Keratinocyte (primary cell): ENCODE results near the gene RPN1. TPM values are rescaled to one million over a fixed set of nuclear protein-coding genes. Genes with fewer than 3 reads are reported as not detected.
A peak's percentile ranks its signal among the peaks of the same experiment; 100 is the strongest.

ENCODE experiments used
- DNase-seq: peaks from one replicate; pipeline ENCODE4 v3.0.0-alpha.2; 2011; ENCODE audit warnings: low read depth, missing footprints, low spot score
- FAIRE-seq: peaks from 2 replicates; lab custom pipeline; 2011; peaks lifted over from hg19 to GRCh38; lab: Jason Lieb, UNC
- H2AFZ ChIP-seq: 2 replicates; pipeline ENCODE4 v1.6.0; 2012; ENCODE audit warnings: low read length, control low read depth, inconsistent platforms; ENCODE audit not compliant: control insufficient read depth
- H3K27ac ChIP-seq: 2 replicates; pipeline ENCODE4 v1.5.1; 2011; ENCODE audit warnings: low read length; ENCODE audit not compliant: control insufficient read depth, insufficient read depth
- H3K27me3 ChIP-seq: 3 replicates; pipeline ENCODE4 v1.6.0; 2011; ENCODE audit warnings: low read length; ENCODE audit not compliant: control insufficient read depth, insufficient read depth; ENCODE audit errors: extremely low read depth
- H3K36me3 ChIP-seq, 2 experiments: 2 replicates in 1 of 2; 3 replicates in 1 of 2; pipeline ENCODE4 v1.5.1; 2011; ENCODE audit warnings: low read length in 2 of 2, mild to moderate bottlenecking in 1 of 2; ENCODE audit not compliant: control insufficient read depth in 2 of 2, insufficient read depth in 2 of 2; ENCODE audit errors: extremely low read depth in 1 of 2
- H3K4me1 ChIP-seq: 3 replicates; pipeline ENCODE4 v1.5.1; 2011; ENCODE audit warnings: low read length; ENCODE audit not compliant: control insufficient read depth, insufficient read depth; ENCODE audit errors: extremely low read depth
- H3K4me2 ChIP-seq: 3 replicates; pipeline ENCODE4 v1.6.0; 2011; ENCODE audit warnings: low read depth, low read length; ENCODE audit not compliant: control insufficient read depth, insufficient read depth; ENCODE audit errors: extremely low read depth
- H3K4me3 ChIP-seq, 3 experiments: fragments of 200-600 bp in 1 of 3; sonication (generic) in 1 of 3; 2 replicates in 2 of 3; 3 replicates in 1 of 3; pipeline ENCODE4 v1.5.1; 2011 to 2016; ENCODE audit warnings: low read length in 3 of 3, mild to moderate bottlenecking in 3 of 3, control low read depth in 2 of 3, inconsistent platforms in 1 of 3, low read depth in 1 of 3, mixed read lengths in 1 of 3, mixed run types in 1 of 3, moderate library complexity in 1 of 3; ENCODE audit not compliant: control insufficient read depth in 2 of 3, insufficient read depth in 2 of 3; ENCODE audit errors: extremely low read depth in 1 of 3
- H3K79me2 ChIP-seq: 2 replicates; pipeline ENCODE4 v1.6.0; 2012; ENCODE audit warnings: low read length; ENCODE audit not compliant: control insufficient read depth, insufficient read depth
- H3K9ac ChIP-seq: 3 replicates; pipeline ENCODE4 v1.6.0; 2011; ENCODE audit warnings: low read length; ENCODE audit not compliant: control insufficient read depth, insufficient read depth; ENCODE audit errors: extremely low read depth
- H3K9me1 ChIP-seq: 3 replicates; pipeline ENCODE4 v1.6.0; 2011; ENCODE audit warnings: low read length; ENCODE audit not compliant: control insufficient read depth, insufficient read depth; ENCODE audit errors: extremely low read depth
- H3K9me3 ChIP-seq: 2 replicates; pipeline ENCODE4 v1.5.1; 2012; ENCODE audit warnings: low read depth, low read length; ENCODE audit not compliant: control insufficient read depth
- H4K20me1 ChIP-seq: 3 replicates; pipeline ENCODE4 v1.6.0; 2011; ENCODE audit warnings: low read length; ENCODE audit not compliant: control insufficient read depth, insufficient read depth; ENCODE audit errors: extremely low read depth
- CTCF ChIP-seq, 3 experiments: IDR thresholded peaks in 1 of 3; conservative IDR thresholded peaks in 1 of 3; optimal IDR thresholded peaks in 1 of 3; 2 replicates in 2 of 3; 3 replicates in 1 of 3; pipeline versions ENCODE3 to v1.5.1; 2011; ENCODE audit warnings: low read length in 3 of 3, mild to moderate bottlenecking in 3 of 3, moderate library complexity in 2 of 3, control low read depth in 1 of 3, inconsistent platforms in 1 of 3; ENCODE audit not compliant: insufficient read depth in 2 of 3; ENCODE audit errors: extremely low read depth in 1 of 3
- EZH2 ChIP-seq: IDR thresholded peaks from one replicate; pipeline ENCODE4 v1.6.1; 2012; ENCODE audit warnings: inconsistent platforms, mild to moderate bottlenecking, low read length, moderate library complexity
- dilution Hi-C: fragments of 300-500 bp; cut with MboI; formaldehyde crosslinking; loops from one replicate; pipeline ENCODE4 v1.7.0; 2020; ENCODE audit warnings: low sequenced_read_pairs; ENCODE audit not compliant: extremely low pct_ligation_motif_present
- polyA plus RNA-seq, 5 experiments: library from polyadenylated mRNA; depleted of rRNA in 3 of 5; stranded (reverse) in 3 of 5; stranded (forward) in 1 of 5; unstranded in 1 of 5; fragments of >200 nt; gene quantifications; 1 replicate in 1 of 5; 2 replicates in 3 of 5; 3 replicates in 1 of 5; pipeline versions ENCODE4 v1.2.1 to v1.2.3, GENCODE V29; 2011 to 2012; ENCODE audit warnings: missing spikeins in 2 of 5, low read depth in 1 of 5, low replicate concordance in 1 of 5

The RPN1 gene
- polyA plus RNA-seq, 1 donor (not counting 4 experiments of a cell fraction or from before 2014, with no cell fraction given): 350 TPM

GRCh38 chr3:128573160-128573559 lies 77.5 kb downstream of the RPN1 start:
- H3K9me1 ChIP-seq: no peaks in the 10 kb centered on the region
- no peak overlapping the region for H3K9ac ChIP-seq
- H3K4me3 ChIP-seq: no peak overlapping the region
- no peaks in the 10 kb centered on the region for H4K20me1 ChIP-seq
- dilution Hi-C loops: no loop called here
- H3K9me3 ChIP-seq: no peaks in the 10 kb centered on the region
- no peaks in the 10 kb centered on the region for H3K79me2 ChIP-seq
- no peak overlapping the region for H2AFZ ChIP-seq
- no peaks in the 10 kb centered on the region for H3K36me3 ChIP-seq
- no peak for FAIRE-seq
- TF ChIP-seq EZH2: no peak
- TF ChIP-seq CTCF (optimal IDR thresholded peaks at IDR 0.05 in 1 of 3, IDR thresholded peaks at IDR 0.05 in 1 of 3, conservative IDR thresholded peaks at IDR 0.05 in 1 of 3; ENCODE audit: extremely low read depth in 1 of 3, insufficient read depth in 2 of 3, low read length in 3 of 3): no peak
- peaks cover 36% of the 10 kb centered on the region for H3K27me3 ChIP-seq
- H3K27ac ChIP-seq: no peak overlapping the region
- no peaks in the 10 kb centered on the region for H3K4me1 ChIP-seq
- DNase-seq: no peak
- H3K4me2 ChIP-seq: no peak overlapping the region

GRCh38 chr3:128572644-128573105 lies 77.9 kb downstream of the RPN1 start:
- no peak overlapping the region for H2AFZ ChIP-seq

More at GRCh38 chr3:128572644-128573105, 77.9 kb downstream of the RPN1 start:
- no peak overlapping the region for H3K4me2 ChIP-seq
- no peak overlapping the region for H3K9ac ChIP-seq
- FAIRE-seq (no peak), DNase-seq (no peak)
- H3K27me3 ChIP-seq: peaks cover 36% of the 10 kb centered on the region
- H3K9me3 ChIP-seq: no peaks in the 10 kb centered on the region
- TF ChIP-seq EZH2 (no peak), CTCF (optimal IDR thresholded peaks at IDR 0.05 in 1 of 3, IDR thresholded peaks at IDR 0.05 in 1 of 3, conservative IDR thresholded peaks at IDR 0.05 in 1 of 3; ENCODE audit: extremely low read depth in 1 of 3, insufficient read depth in 2 of 3, low read length in 3 of 3) (peak; percentile 39 to 74 (median 53))
- dilution Hi-C loops: no loop called here
- H3K79me2 ChIP-seq: no peaks in the 10 kb centered on the region
- H3K4me3 ChIP-seq: no peak overlapping the region
- H4K20me1 ChIP-seq: no peaks in the 10 kb centered on the region
- H3K36me3 ChIP-seq: no peaks in the 10 kb centered on the region
- H3K9me1 ChIP-seq: no peaks in the 10 kb centered on the region
- H3K4me1 ChIP-seq: no peaks in the 10 kb centered on the region
- H3K27ac ChIP-seq: no peak overlapping the region
